BLaER1 (cell line): ENCODE data around the gene TYMP.

Experiments used
- H3K27ac ChIP-seq: shearing (Covaris generic); formaldehyde crosslinking; 2 replicates; pipeline ENCODE4 v1.8.1; 2022
- H3K27me3 ChIP-seq: shearing (Covaris generic); formaldehyde crosslinking; 2 replicates; pipeline ENCODE4 v1.8.1; 2022
- H3K36me3 ChIP-seq: shearing (Covaris generic); formaldehyde crosslinking; 2 replicates; pipeline ENCODE4 v1.8.1; 2022
- H3K4me1 ChIP-seq: shearing (Covaris generic); formaldehyde crosslinking; 2 replicates; pipeline ENCODE4 v1.8.1; 2022
- H3K4me2 ChIP-seq: shearing (Covaris generic); formaldehyde crosslinking; 2 replicates; pipeline ENCODE4 v1.8.1; 2022
- H3K4me3 ChIP-seq: shearing (Covaris generic); formaldehyde crosslinking; 2 replicates; pipeline ENCODE4 v1.8.1; 2022
- H3K9ac ChIP-seq: shearing (Covaris generic); formaldehyde crosslinking; 2 replicates; pipeline ENCODE4 v1.8.1; 2022
- H3K9me3 ChIP-seq: shearing (Covaris generic); formaldehyde crosslinking; 2 replicates; pipeline ENCODE4 v1.8.1; 2022
- H4K20me1 ChIP-seq: shearing (Covaris generic); formaldehyde crosslinking; 2 replicates; pipeline ENCODE4 v1.8.1; 2022
- Cebpa-rat ChIP-seq: shearing (Covaris generic); IDR thresholded peaks from 2 replicates; pipeline ENCODE4 v1.8.1; 2022

The TYMP gene

GRCh38 chr22:50506611-50507420 is 23.0 kb downstream of the TYMP start:
- H3K27ac ChIP-seq: peak overlapping the region; percentile 89
- H3K36me3 ChIP-seq: peaks cover 49% of the 10 kb centered on the region
- H3K27me3 ChIP-seq: no peaks in the 10 kb centered on the region
- H3K4me3 ChIP-seq: peak overlapping the region; percentile 94
- H4K20me1 ChIP-seq: peaks cover 56% of the 10 kb centered on the region
- TF ChIP-seq Cebpa-rat: no peak
- peaks cover 57% of the 10 kb centered on the region for H3K4me1 ChIP-seq
- H3K9ac ChIP-seq: peak overlapping the region; percentile 92
- peak overlapping the region; percentile 99 for H3K4me2 ChIP-seq
- H3K9me3 ChIP-seq: no peaks in the 10 kb centered on the region

- Histone ChIP-seq H3K9me3 (no peaks in the 10 kb centered on the region), H3K36me3 (peaks cover 45% of the 10 kb centered on the region), H3K4me1 (peaks cover 57% of the 10 kb centered on the region), H3K9ac (peak overlapping the region; percentile 92), H3K27ac (peak overlapping the region; percentile 89), H3K27me3 (no peaks in the 10 kb centered on the region), H3K4me3 (peak overlapping the region; percentile 94), H3K4me2 (peak overlapping the region; percentile 99), H4K20me1 (peaks cover 56% of the 10 kb centered on the region)
- no peak for TF ChIP-seq Cebpa-rat
Measured at GRCh38 chr22:50505776-50506610, 23.8 kb downstream of the TYMP start.

- peak overlapping the region; percentile 92 for H3K9ac ChIP-seq
- H3K27me3 ChIP-seq: no peaks in the 10 kb centered on the region
- peak overlapping the region; percentile 89 for H3K27ac ChIP-seq
- H3K36me3 ChIP-seq: peaks cover 41% of the 10 kb centered on the region
- peak overlapping the region; percentile 99 for H3K4me2 ChIP-seq
- no peak for TF ChIP-seq Cebpa-rat
- peaks cover 56% of the 10 kb centered on the region for H4K20me1 ChIP-seq
- peaks cover 55% of the 10 kb centered on the region for H3K4me1 ChIP-seq
- H3K4me3 ChIP-seq: no peak overlapping the region
- H3K9me3 ChIP-seq: no peaks in the 10 kb centered on the region
Measured at GRCh38 chr22:50505276-50505775, 24.5 kb downstream of the TYMP start.

GRCh38 chr22:50504369-50505211 is 25.2 kb downstream of the TYMP start:
- Histone ChIP-seq H3K9me3 (no peaks in the 10 kb centered on the region), H3K9ac (no peak overlapping the region; the same call in 1 of the 2 replicates), H3K4me2 (peak overlapping the region; percentile 99; the same call in 1 of the 2 replicates), H4K20me1 (peaks cover 50% of the 10 kb centered on the region), H3K36me3 (peaks cover 35% of the 10 kb centered on the region), H3K4me1 (peaks cover 48% of the 10 kb centered on the region), H3K27me3 (no peaks in the 10 kb centered on the region), H3K4me3 (no peak overlapping the region), H3K27ac (peak overlapping the region; percentile 89)
- no peak for TF ChIP-seq Cebpa-rat

DNA sequence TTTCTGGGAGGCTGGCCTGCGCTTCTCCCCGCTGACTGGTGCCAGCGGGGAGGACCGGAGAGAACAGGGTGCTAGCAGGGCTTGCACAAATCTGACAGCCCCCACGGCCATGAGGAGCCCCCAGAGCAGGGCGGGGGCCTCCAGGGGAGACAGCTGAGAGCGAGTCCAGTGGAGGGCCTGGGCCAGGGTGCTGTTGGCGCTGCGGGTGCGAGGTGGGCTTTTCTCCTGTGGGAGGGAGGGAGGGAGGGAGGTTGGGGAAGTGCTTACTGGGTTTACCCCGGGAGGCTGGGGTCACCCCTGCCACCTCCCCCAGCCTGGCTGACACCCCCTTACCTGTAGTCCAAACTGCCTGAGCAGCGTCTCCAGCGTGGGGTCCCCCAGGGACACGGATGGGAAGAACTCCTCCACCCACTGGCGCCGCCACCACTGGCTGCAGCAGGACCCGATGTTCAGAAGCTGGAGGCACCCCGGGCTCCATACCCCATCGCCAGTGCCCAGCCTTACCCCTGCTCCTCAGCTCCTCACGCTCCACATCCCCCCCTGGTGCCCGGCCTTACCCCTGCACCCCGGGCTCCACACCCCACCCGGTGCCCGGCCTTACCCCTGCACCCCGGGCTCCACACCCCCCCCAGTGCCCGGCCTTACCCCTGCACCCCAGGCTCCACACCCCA is 26.2 kb downstream of the TYMP start:
- Histone ChIP-seq H3K27me3 (no peaks in the 10 kb centered on the region), H3K4me2 (no peak overlapping the region), H3K27ac (no peak overlapping the region), H3K36me3 (peaks cover 35% of the 10 kb centered on the region), H3K4me1 (peaks cover 48% of the 10 kb centered on the region), H4K20me1 (peaks cover 40% of the 10 kb centered on the region), H3K9ac (no peak overlapping the region), H3K4me3 (no peak overlapping the region), H3K9me3 (no peaks in the 10 kb centered on the region)
- no peak for TF ChIP-seq Cebpa-rat

DNA sequence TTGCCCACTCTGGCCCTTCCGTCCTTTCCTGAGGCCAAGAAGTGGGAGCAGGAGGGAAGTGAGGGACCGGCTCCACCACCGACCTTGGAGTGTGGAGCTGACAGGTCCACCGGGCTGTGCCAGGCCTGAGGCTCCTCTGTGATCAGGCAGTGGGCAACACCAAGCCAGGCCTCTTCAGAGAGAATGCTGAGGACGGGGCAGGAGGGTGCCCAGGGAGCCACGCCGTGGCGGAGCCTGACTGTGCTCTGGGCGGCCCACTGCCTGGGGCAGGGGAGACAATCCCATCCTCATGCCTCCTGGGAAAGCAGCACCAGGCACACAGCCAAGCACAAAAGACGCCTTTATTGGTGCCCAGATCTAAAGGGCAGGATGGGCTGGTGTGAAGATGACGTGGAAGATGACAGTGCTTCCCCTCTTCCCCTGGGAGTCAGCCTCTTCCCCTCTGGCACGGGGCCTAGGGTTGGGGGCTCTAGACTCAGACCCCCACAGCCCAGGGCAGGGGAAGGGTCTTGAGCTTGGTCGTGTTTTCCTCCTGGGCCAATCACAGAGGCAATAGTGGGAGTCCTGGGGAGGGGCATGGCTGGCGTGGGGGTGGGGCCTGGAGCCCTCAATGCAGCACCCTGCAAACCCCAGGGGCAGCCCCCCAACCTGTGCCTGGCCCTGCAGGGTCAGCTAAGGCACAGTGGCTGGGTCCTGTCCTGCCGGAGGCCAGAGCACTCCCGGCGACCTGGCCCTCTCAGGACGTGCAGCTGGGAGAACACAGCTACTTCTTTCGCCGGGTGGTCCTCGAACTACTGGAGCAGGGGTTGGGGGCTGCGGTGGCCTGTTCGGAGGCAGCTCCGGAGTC is 27.0 kb downstream of the TYMP start:
- Histone ChIP-seq H3K4me1 (peaks cover 54% of the 10 kb centered on the region), H3K9me3 (no peaks in the 10 kb centered on the region), H3K4me2 (no peak overlapping the region), H4K20me1 (peaks cover 39% of the 10 kb centered on the region), H3K4me3 (no peak overlapping the region), H3K36me3 (peaks cover 35% of the 10 kb centered on the region), H3K27me3 (no peaks in the 10 kb centered on the region), H3K27ac (peak overlapping the region; percentile 22; the same call in 1 of the 2 replicates), H3K9ac (no peak overlapping the region; the same call in 1 of the 2 replicates)
- TF ChIP-seq Cebpa-rat: no peak

- H3K9me3 ChIP-seq: no peaks in the 10 kb centered on the region
- no peak overlapping the region for H3K4me3 ChIP-seq
- peaks cover 60% of the 10 kb centered on the region for H3K4me1 ChIP-seq
- no peak overlapping the region; the same call in 1 of the 2 replicates for H3K9ac ChIP-seq
- no peaks in the 10 kb centered on the region for H3K27me3 ChIP-seq
- no peak for TF ChIP-seq Cebpa-rat
- peaks cover 35% of the 10 kb centered on the region for H3K36me3 ChIP-seq
- no peak overlapping the region for H3K4me2 ChIP-seq
- peaks cover 38% of the 10 kb centered on the region for H4K20me1 ChIP-seq
- no peak overlapping the region for H3K27ac ChIP-seq
Measured at GRCh38 chr22:50502096-50502495, 27.7 kb downstream of the TYMP start.

DNA sequence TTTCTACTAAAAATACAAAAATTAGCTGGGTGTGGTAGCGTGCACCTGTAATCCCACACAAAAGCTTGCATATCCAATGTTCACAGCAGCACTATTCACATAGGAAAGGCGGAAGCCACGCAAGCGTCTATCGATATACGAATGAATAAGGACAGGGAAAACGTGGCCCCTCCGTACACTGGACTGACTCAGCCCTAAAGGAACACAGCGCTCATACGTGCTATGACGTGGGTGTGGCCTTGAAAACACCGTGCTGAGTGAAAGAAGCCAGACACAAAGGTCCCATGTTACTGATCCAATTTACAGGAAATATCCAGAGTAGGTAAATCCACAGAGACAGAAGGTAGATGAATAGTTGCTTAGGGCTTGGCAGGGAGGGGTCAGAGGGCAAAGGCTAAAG is 29.4 kb downstream of the TYMP start:
- Histone ChIP-seq H3K9ac (no peak overlapping the region), H3K4me3 (no peak overlapping the region), H3K36me3 (peaks cover 28% of the 10 kb centered on the region), H3K9me3 (no peaks in the 10 kb centered on the region), H3K27ac (no peak overlapping the region), H3K4me2 (no peak overlapping the region), H3K4me1 (peaks cover 60% of the 10 kb centered on the region), H4K20me1 (peaks cover 22% of the 10 kb centered on the region), H3K27me3 (no peaks in the 10 kb centered on the region)
- TF ChIP-seq Cebpa-rat: no peak
